ENCODE measurements around the gene C1orf74. TPM values are rescaled to one million over a fixed set of nuclear protein-coding genes. Genes with fewer than 3 reads are reported as not detected.

Gene C1orf74
- 1 to 10 TPM; 3.1 to 5.4 TPM for total RNA-seq
- 2.8 TPM for polyA plus RNA-seq (2013, experiment 1 of 2)
- polyA plus RNA-seq (2013, experiment 2 of 2): 2.7 TPM
- long read RNA-seq, experiment 1, full-length matches to known transcripts: 3 of 6 reads
- long read RNA-seq, experiment 1, partial matches to known transcripts: 0 of 6 reads
- long read RNA-seq, experiment 1, other reads (novel, unspliced or antisense): 3 of 6 reads
- long read RNA-seq, experiment 2, full-length matches to known transcripts: 6 of 6 reads
- long read RNA-seq, experiment 2, partial matches to known transcripts: 0 of 6 reads
- long read RNA-seq, experiment 2, other reads (novel, unspliced or antisense): 0 of 6 reads
- long read RNA-seq, experiment 3, full-length matches to known transcripts: 22 of 22 reads
- long read RNA-seq, experiment 3, partial matches to known transcripts: 0 of 22 reads
- long read RNA-seq, experiment 3, other reads (novel, unspliced or antisense): 0 of 22 reads
- long read RNA-seq, experiment 4, full-length matches to known transcripts: 29 of 29 reads
- long read RNA-seq, experiment 4, partial matches to known transcripts: 0 of 29 reads
- long read RNA-seq, experiment 4, other reads (novel, unspliced or antisense): 0 of 29 reads

DNA sequence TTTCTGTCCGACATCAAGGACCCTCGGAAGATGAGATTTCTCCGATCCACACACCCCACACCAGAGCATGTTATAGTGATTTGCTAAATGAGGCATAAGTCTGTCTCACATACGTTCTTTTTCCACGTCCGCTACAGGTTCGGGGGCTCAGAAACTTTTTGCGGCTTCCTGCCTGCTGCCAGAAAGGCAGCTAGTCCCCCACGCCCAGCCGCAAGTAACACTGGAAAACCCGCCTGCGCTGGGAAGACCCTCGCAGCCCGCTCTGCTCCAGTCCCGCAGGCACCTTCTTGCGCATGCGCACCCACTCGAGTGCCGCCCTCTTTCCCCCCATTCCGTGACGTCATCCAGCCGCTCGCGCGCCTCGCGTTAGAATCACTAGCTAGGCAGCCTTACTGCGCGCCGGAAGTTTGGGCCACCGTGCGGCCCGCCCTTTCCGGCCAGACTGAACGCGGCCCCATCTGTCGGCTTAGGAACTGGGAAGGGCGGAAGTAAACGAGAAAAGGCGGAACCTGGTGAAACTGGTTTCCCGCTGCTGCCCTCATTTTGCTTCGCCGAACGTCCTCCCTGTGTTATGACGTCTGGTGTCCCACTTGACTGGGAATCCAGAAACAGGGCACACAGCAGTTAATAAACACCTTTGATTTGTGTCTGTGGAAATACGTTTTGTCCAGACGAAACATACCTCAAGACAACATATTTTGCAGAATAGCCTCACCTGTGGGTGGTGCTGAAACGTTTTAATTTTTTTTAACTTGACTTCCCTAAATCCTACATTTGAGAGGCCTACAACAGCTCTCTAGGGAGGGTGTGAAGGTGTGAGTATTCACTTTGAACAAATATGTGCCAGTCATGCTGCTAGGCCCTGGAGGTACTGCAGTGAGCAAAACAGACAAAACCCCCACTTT lies at the start of gene C1orf74:
Gene C1orf74, minus strand, starts transcription at position 295 of the 905 bp plus-strand sequence. CDS start 925 bp downstream, outside the sequence.
- H3K27ac ChIP-seq (ENCODE audit: low read depth, low read length): no peak within 1 kb of the TSS
- WGBS, 2 experiments (ENCODE audit: insufficient coverage in 1 of 2, insufficient read length in 1 of 2): 6 to 10% methylated on average over 26 to 48 of the region's 48 CpGs
- H3K9me3 ChIP-seq (ENCODE audit: control insufficient read depth, low read length): peaks cover 10% of the 10 kb centered on the region
- TF ChIP-seq CTCF (conservative IDR thresholded peaks at IDR 0.05): no peak
- peak within 1 kb of the TSS; percentile 99 for H3K4me3 ChIP-seq (ENCODE audit: low read length)
- H3K27me3 ChIP-seq (ENCODE audit: control insufficient read depth, insufficient read depth, low read length, poor library complexity, severe bottlenecking): peaks cover 44% of the 10 kb centered on the region
- no peaks in the 10 kb centered on the region for H3K4me1 ChIP-seq (ENCODE audit: control insufficient read depth, insufficient read depth, low read length)
- H3K36me3 ChIP-seq (ENCODE audit: control insufficient read depth, insufficient read depth, low read length): peaks cover 4% of the 10 kb centered on the region
- H3K27ac Mint-ChIP-seq: peak within 1 kb of the TSS; percentile 96
- peaks cover 6% of the 10 kb centered on the region for H3K4me1 Mint-ChIP-seq
- peak; percentile 100 for DNase-seq
- peaks cover 4% of the 10 kb centered on the region for H3K9me3 Mint-ChIP-seq
- peaks cover 41% of the 10 kb centered on the region for H3K36me3 Mint-ChIP-seq (ENCODE audit: low read depth)
- H3K9ac ChIP-seq (ENCODE audit: extremely low read depth, low read length, poor library complexity, severe bottlenecking): peak within 1 kb of the TSS; percentile 90
- H3K27me3 Mint-ChIP-seq (ENCODE audit: insufficient read depth): peaks cover 9% of the 10 kb centered on the region
- peak within 1 kb of the TSS; percentile 93 for H3K4me3 Mint-ChIP-seq

GRCh38 chr1:209831615-209832014 lies 47.3 kb upstream of the C1orf74 start:
- Histone ChIP-seq H3K4me1 (ENCODE audit: control insufficient read depth, insufficient read depth, low read length) (no peaks in the 10 kb centered on the region), H3K9ac (ENCODE audit: extremely low read depth, low read length, poor library complexity, severe bottlenecking) (no peak overlapping the region), H3K36me3 (ENCODE audit: control insufficient read depth, insufficient read depth, low read length) (peaks cover 62% of the 10 kb centered on the region), H3K9me3 (ENCODE audit: control insufficient read depth, low read length) (no peaks in the 10 kb centered on the region), H3K27ac (ENCODE audit: low read depth, low read length) (no peak overlapping the region), H3K27me3 (ENCODE audit: control insufficient read depth, insufficient read depth, low read length, poor library complexity, severe bottlenecking) (no peaks in the 10 kb centered on the region), H3K4me3 (ENCODE audit: low read length) (no peak overlapping the region)
- no peaks in the 10 kb centered on the region for H3K9me3 Mint-ChIP-seq
- no peak overlapping the region for H3K27ac Mint-ChIP-seq
- H3K36me3 Mint-ChIP-seq (ENCODE audit: low read depth): peaks cover 46% of the 10 kb centered on the region
- no peak for TF ChIP-seq CTCF (conservative IDR thresholded peaks at IDR 0.05)
- WGBS, 2 experiments (ENCODE audit: insufficient coverage in 1 of 2, insufficient read length in 1 of 2): 94% methylated on average over 1 of the region's 1 CpG; no CpG with 5 or more reads in 1 of the 2 experiments
- H3K4me3 Mint-ChIP-seq: no peak overlapping the region
- peaks cover 2% of the 10 kb centered on the region for H3K4me1 Mint-ChIP-seq
- no peak for DNase-seq
- no peaks in the 10 kb centered on the region for H3K27me3 Mint-ChIP-seq (ENCODE audit: insufficient read depth)

GRCh38 chr1:209830722-209831121 lies 46.4 kb upstream of the C1orf74 start:
- no peaks in the 10 kb centered on the region for H3K9me3 Mint-ChIP-seq
- TF ChIP-seq CTCF (conservative IDR thresholded peaks at IDR 0.05): no peak
- H3K4me1 Mint-ChIP-seq: peaks cover 2% of the 10 kb centered on the region
- no peak overlapping the region for H3K4me3 Mint-ChIP-seq
- Histone ChIP-seq H3K27me3 (ENCODE audit: control insufficient read depth, insufficient read depth, low read length, poor library complexity, severe bottlenecking) (no peaks in the 10 kb centered on the region), H3K4me3 (ENCODE audit: low read length) (no peak overlapping the region), H3K36me3 (ENCODE audit: control insufficient read depth, insufficient read depth, low read length) (peaks cover 53% of the 10 kb centered on the region), H3K9me3 (ENCODE audit: control insufficient read depth, low read length) (no peaks in the 10 kb centered on the region), H3K4me1 (ENCODE audit: control insufficient read depth, insufficient read depth, low read length) (no peaks in the 10 kb centered on the region), H3K9ac (ENCODE audit: extremely low read depth, low read length, poor library complexity, severe bottlenecking) (no peak overlapping the region), H3K27ac (ENCODE audit: low read depth, low read length) (no peak overlapping the region)
- H3K27me3 Mint-ChIP-seq (ENCODE audit: insufficient read depth): peaks cover 2% of the 10 kb centered on the region
- peaks cover 37% of the 10 kb centered on the region for H3K36me3 Mint-ChIP-seq (ENCODE audit: low read depth)
- no peak for DNase-seq
- WGBS, 2 experiments (ENCODE audit: insufficient coverage in 1 of 2, insufficient read length in 1 of 2): 91 to 100% methylated on average over 2 to 3 of the region's 3 CpGs
- no peak overlapping the region for H3K27ac Mint-ChIP-seq
